Gastrocnemius medialis (tissue), 4 donors: ENCODE measurements around the gene NGDN. TPM values are rescaled to one million over a fixed set of nuclear protein-coding genes. Genes with fewer than 3 reads are reported as not detected.

ENCODE experiments used
- ATAC-seq, 2 donors: fragments of 150-250 bp; one replicate each; pipeline ENCODE4 v1.9.1; 2016
- DNase-seq, 2 donors: peaks; one replicate each; pipeline ENCODE4 v3.0.0-alpha.2; 2019
- H3K27ac ChIP-seq, 4 donors: fragments of 200-600 bp; sonication (generic); 1 replicate in 1 of 4; 2 replicates in 3 of 4; pipeline ENCODE4 v1.5.1; 2016 to 2018; ENCODE audit warnings: mild to moderate bottlenecking in 2 of 4, moderate library complexity in 1 of 4
- H3K27me3 ChIP-seq, 3 donors: fragments of 200-600 bp; sonication (generic) in 2 of 3; 1 replicate in 1 of 3; 2 replicates in 2 of 3; pipeline versions ENCODE4 v1.5.1 to v1.6.0; 2016 to 2019; ENCODE audit warnings: mild to moderate bottlenecking in 1 of 3, moderate library complexity in 1 of 3
- H3K36me3 ChIP-seq, 2 donors: fragments of 200-600 bp; sonication (generic) in 1 of 2; one replicate each; pipeline ENCODE4 v1.5.1; 2017 to 2018
- H3K4me1 ChIP-seq, 2 donors: fragments of 200-600 bp; sonication (generic) in 1 of 2; one replicate each; pipeline ENCODE4 v1.5.1; 2016 to 2017; ENCODE audit warnings: mild to moderate bottlenecking in 2 of 2
- H3K4me3 ChIP-seq, 4 donors: fragments of 200-600 bp; sonication (generic) in 3 of 4; 1 replicate in 1 of 4; 2 replicates in 3 of 4; pipeline ENCODE4 v1.5.1; 2016 to 2019; ENCODE audit warnings: mild to moderate bottlenecking in 2 of 4
- H3K9me3 ChIP-seq, 3 donors: fragments of 200-600 bp; sonication (generic) in 2 of 3; 1 replicate in 1 of 3; 2 replicates in 2 of 3; pipeline ENCODE4 v1.5.1; 2016 to 2019
- POLR2A ChIP-seq, 2 donors: fragments of 450-650 bp; IDR thresholded peaks; one replicate each; pipeline ENCODE4 v1.6.1; 2017; ENCODE audit warnings: antibody characterized with exemption in 2 of 2, mild to moderate bottlenecking in 2 of 2, moderate library complexity in 2 of 2
- in situ Hi-C, 4 donors: fragments of 200-750 bp; cut with MboI; loops; one replicate each; pipeline versions ENCODE4 v1.15.0 to v1.8.0; 2017; ENCODE audit warnings: low sequenced_read_pairs in 4 of 4
- intact Hi-C: fragments of 100-400 bp; cut with DNase I; formaldehyde crosslinking; loops from one replicate; pipeline ENCODE4 v1.15.1; 2023; ENCODE audit warnings: low total_unique reads
- total RNA-seq, 4 donors: library from RNA; depleted of rRNA; stranded (reverse); fragments of >200 nt; gene quantifications; one replicate each; pipeline versions ENCODE4 v1.1.0 to v1.2.3, GENCODE V29; 2016
- TF ChIP-seq, protein P1 (sequence below), 5 experiments: fragments of 450-650 bp in 3 of 5; fragments of 200-600 bp in 2 of 5; sonication (generic) in 2 of 5; IDR thresholded peaks in 4 of 5; conservative IDR thresholded peaks in 1 of 5; 1 replicate in 4 of 5; 2 replicates in 1 of 5; pipeline ENCODE4 v1.5.1; 2016 to 2019; ENCODE audit warnings: antibody characterized with exemption in 5 of 5, mild to moderate bottlenecking in 3 of 5, moderate library complexity in 3 of 5

NGDN gene
- total RNA-seq, 4 donors from 2014 or later: 27.9 to 41.9 (median 36.1) TPM

DNA sequence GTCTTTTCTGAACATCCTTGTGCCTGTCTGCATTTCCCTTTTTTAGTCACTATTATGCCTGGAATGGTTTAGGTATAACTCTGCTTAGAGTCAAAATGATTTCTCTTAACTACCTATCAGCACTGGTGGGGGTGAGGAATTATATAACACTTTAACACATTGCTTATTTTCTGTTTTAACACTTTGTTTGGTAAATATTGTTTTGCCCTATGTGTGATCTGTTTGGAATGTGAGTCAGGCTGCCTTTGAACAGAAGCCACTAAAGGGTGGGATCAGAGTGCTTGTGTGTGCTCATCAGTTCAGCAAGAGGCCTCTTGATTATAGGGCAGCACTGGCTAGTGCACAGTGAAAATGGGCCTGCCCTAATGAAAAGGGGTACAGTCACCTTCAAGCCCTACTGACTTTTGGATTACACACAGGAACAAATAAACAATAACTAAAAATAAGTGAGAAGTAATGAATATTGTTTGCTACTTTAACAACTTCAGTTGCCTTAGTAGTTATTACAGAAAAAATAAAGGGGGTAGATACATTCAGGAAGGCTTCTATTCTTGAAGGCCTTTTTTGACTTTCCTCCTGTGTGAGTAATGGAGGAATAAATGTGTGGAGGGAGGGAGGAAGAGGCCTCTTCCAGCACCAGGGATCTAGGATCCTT lies 23.2 kb downstream of the NGDN start:
- Histone ChIP-seq H3K27ac (no peak overlapping the region), H3K36me3 (no peaks in the 10 kb centered on the region), H3K4me1 (no peaks in the 10 kb centered on the region), H3K9me3 (no peaks in the 10 kb centered on the region), H3K27me3 (no peaks in the 10 kb centered on the region), H3K4me3 (no peak overlapping the region)
- intact Hi-C loops: no loop called here
- DNase-seq: no peak
- in situ Hi-C loops: loop anchor here in 1 of 4 donors (10.0 kb wide), 1 partner anchor 52 kb away; no protein-coding TSS in a partner anchor
- ATAC-seq: no peak
- TF ChIP-seq POLR2A (IDR thresholded peaks at IDR 0.05): no peak
- TF ChIP-seq, protein P1, sequence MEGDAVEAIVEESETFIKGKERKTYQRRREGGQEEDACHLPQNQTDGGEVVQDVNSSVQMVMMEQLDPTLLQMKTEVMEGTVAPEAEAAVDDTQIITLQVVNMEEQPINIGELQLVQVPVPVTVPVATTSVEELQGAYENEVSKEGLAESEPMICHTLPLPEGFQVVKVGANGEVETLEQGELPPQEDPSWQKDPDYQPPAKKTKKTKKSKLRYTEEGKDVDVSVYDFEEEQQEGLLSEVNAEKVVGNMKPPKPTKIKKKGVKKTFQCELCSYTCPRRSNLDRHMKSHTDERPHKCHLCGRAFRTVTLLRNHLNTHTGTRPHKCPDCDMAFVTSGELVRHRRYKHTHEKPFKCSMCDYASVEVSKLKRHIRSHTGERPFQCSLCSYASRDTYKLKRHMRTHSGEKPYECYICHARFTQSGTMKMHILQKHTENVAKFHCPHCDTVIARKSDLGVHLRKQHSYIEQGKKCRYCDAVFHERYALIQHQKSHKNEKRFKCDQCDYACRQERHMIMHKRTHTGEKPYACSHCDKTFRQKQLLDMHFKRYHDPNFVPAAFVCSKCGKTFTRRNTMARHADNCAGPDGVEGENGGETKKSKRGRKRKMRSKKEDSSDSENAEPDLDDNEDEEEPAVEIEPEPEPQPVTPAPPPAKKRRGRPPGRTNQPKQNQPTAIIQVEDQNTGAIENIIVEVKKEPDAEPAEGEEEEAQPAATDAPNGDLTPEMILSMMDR (IDR thresholded peaks at IDR 0.05 in 4 of 5, conservative IDR thresholded peaks at IDR 0.05 in 1 of 5): no peak

DNA sequence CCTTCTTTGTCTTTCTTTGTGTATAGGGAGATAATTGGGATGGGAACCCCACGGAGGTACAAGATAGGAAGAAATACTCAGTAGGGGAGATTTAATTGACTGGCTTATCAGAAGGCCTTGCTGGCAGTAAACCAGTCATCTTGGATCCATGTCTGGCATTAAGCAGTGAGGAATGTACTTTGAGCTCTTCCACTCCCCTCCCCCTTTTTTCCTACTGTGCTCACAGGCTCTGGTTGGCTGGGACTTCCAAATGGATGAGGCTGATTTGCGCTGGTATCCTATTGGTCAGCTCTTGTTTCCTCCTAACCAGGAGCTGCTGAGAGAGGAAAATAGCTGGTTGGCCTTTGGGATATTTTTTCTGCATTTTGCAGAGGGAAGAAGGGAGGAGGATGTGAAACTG lies 24.7 kb downstream of the NGDN start:
- no peak for ATAC-seq
- Histone ChIP-seq H3K27ac (no peak overlapping the region), H3K9me3 (no peaks in the 10 kb centered on the region), H3K27me3 (no peaks in the 10 kb centered on the region), H3K4me1 (no peaks in the 10 kb centered on the region), H3K36me3 (no peaks in the 10 kb centered on the region), H3K4me3 (no peak overlapping the region)
- in situ Hi-C loops: loop anchor here in 1 of 4 donors (10.0 kb wide), 1 partner anchor 51 kb away; no protein-coding TSS in a partner anchor
- intact Hi-C loops: no loop called here
- DNase-seq: no peak
- TF ChIP-seq, protein P1 (IDR thresholded peaks at IDR 0.05 in 4 of 5, conservative IDR thresholded peaks at IDR 0.05 in 1 of 5): no peak
- TF ChIP-seq POLR2A (IDR thresholded peaks at IDR 0.05): no peak

DNA sequence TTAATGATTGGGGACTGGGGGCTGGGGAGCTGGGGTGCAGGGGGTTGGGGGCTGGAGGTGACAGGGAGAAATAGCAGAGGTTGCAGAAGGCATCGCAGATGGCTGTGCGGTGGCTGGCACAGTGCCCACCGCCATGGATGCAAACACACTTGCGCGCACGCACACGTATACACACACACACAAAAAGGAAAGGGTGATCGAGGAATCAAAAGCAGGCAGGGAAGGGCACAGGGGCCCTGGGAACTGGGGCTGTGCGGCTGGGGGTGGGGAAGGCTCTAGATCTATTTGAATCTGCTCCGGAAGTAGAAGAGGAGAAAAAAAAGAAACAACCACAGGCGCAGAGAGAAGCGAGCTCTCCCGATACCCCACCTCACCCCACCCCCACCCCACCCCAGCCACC lies 42.7 kb downstream of the NGDN start:
- H3K36me3 ChIP-seq: no peaks in the 10 kb centered on the region
- H3K27me3 ChIP-seq: peaks cover 0 to 7% (median 0%) of the 10 kb centered on the region in 3 donors
- H3K27ac ChIP-seq: no peak overlapping the region
- TF ChIP-seq, protein P1 (IDR thresholded peaks at IDR 0.05 in 4 of 5, conservative IDR thresholded peaks at IDR 0.05 in 1 of 5): no peak
- TF ChIP-seq POLR2A (IDR thresholded peaks at IDR 0.05): no peak
- H3K9me3 ChIP-seq: no peaks in the 10 kb centered on the region
- DNase-seq (no peak), ATAC-seq (no peak)
- in situ Hi-C loops: no loop called here
- H3K4me3 ChIP-seq: no peak overlapping the region
- intact Hi-C loops: no loop called here
- H3K4me1 ChIP-seq: no peaks in the 10 kb centered on the region

DNA sequence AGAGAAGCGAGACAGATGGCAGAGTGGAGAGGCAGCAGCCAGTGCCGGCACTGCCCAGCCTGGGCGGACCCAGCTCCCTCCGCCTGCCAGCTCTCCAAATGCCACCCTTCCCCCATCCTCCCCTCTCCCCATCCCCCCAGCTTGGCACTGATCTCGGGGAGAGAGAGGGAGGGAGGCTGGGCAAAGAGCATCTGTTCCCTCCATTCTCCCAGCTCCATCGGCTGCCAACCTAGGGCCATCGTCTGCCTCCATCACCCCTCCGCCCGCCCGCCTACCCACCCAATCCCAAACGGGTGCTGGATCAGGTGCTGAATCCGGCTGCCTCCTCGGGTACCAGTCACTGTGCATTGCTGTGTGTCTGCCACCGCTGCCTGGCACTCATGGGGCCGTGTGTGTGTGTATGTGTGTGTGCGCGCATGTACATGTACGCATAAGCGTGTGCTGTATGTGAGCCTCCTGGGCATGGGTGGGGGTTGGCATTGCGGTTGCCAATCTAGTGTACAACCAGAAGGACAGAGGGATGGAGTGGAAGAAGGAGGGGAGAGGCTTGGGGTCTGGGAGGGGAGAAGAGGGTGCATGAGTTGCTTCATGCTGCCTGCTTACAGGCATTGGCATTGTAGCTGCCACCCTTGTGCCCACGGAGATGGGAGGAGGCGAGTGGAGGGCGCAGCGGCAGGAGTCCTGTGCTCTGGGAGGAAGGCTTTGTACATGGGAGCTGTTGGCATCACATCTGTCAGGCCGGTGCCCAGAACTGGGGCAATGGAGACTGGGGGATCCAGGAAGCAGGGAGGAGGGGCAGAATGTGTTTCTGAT lies 43.7 kb downstream of the NGDN start:
- TF ChIP-seq, protein P1 (IDR thresholded peaks at IDR 0.05 in 4 of 5, conservative IDR thresholded peaks at IDR 0.05 in 1 of 5): no peak
- no peak for TF ChIP-seq POLR2A (IDR thresholded peaks at IDR 0.05)
- in situ Hi-C loops: no loop called here
- Histone ChIP-seq H3K9me3 (no peaks in the 10 kb centered on the region), H3K27ac (no peak overlapping the region), H3K4me1 (peaks cover 0 to under 1% of the 10 kb centered on the region in 2 donors), H3K27me3 (peaks cover 0 to 7% (median 0%) of the 10 kb centered on the region in 3 donors), H3K4me3 (no peak overlapping the region), H3K36me3 (no peaks in the 10 kb centered on the region)
- intact Hi-C loops: no loop called here
- DNase-seq: no peak
- no peak for ATAC-seq
